Natural killer cell (primary cell): ENCODE measurements around the gene ZYG11A. TPM values are rescaled to one million over a fixed set of nuclear protein-coding genes. Genes with fewer than 3 reads are reported as not detected.

Experiments used
- ATAC-seq, 3 donors: fragments of 150-1000 bp in 2 of 3; fragments of 200-7000 bp in 1 of 3; cut with Tn5 transposase; 1 replicate in 1 of 3; 2 replicates in 2 of 3; pipeline ENCODE4 v1.10.0; 2021; ENCODE audit warnings: mild to moderate bottlenecking in 2 of 3, moderate library complexity in 2 of 3
- DNase-seq, 2 donors: peaks; one replicate each; pipeline versions ENCODE4 v3.0.0 to v3.0.0-alpha.2; 2013 to 2021; ENCODE audit warnings: mixed read lengths in 1 of 2
- H3K27ac ChIP-seq: one replicate; pipeline ENCODE4 v1.5.1; 2013; ENCODE audit warnings: mild to moderate bottlenecking, low read length
- H3K27me3 ChIP-seq: one replicate; pipeline ENCODE4 v1.6.1; 2013; ENCODE audit warnings: low read length; ENCODE audit not compliant: control insufficient read depth, insufficient read depth
- H3K36me3 ChIP-seq: one replicate; pipeline ENCODE4 v1.6.1; 2013; ENCODE audit warnings: low read length; ENCODE audit not compliant: control insufficient read depth, insufficient read depth
- H3K4me1 ChIP-seq: one replicate; pipeline ENCODE4 v1.6.1; 2013; ENCODE audit warnings: low read length; ENCODE audit not compliant: control insufficient read depth, insufficient read depth
- H3K4me3 ChIP-seq: one replicate; pipeline ENCODE4 v1.5.1; 2013; ENCODE audit warnings: low read length
- H3K9me3 ChIP-seq: one replicate; pipeline ENCODE4 v1.6.1; 2013; ENCODE audit warnings: low read length; ENCODE audit not compliant: control insufficient read depth, insufficient read depth
- H3K27ac Mint-ChIP-seq, 2 donors: one replicate each; pipeline ENCODE4 v1.8.0; 2022; ENCODE audit warnings: mild to moderate bottlenecking in 2 of 2, mixed read lengths in 2 of 2, moderate library complexity in 1 of 2
- H3K27me3 Mint-ChIP-seq, 2 donors: one replicate each; pipeline ENCODE4 v1.8.0; 2022; ENCODE audit warnings: low read depth in 2 of 2, mixed read lengths in 2 of 2
- H3K36me3 Mint-ChIP-seq: one replicate; pipeline ENCODE4 v1.8.0; 2022; ENCODE audit warnings: mixed read lengths
- H3K4me1 Mint-ChIP-seq, 2 donors: one replicate each; pipeline ENCODE4 v1.8.0; 2022; ENCODE audit warnings: mixed read lengths in 2 of 2
- H3K4me3 Mint-ChIP-seq: one replicate; pipeline ENCODE4 v1.8.0; 2022; ENCODE audit warnings: mild to moderate bottlenecking, moderate library complexity, mixed read lengths
- H3K9me3 Mint-ChIP-seq, 2 donors: one replicate each; pipeline ENCODE4 v1.8.0; 2022; ENCODE audit warnings: mixed read lengths in 2 of 2
- CTCF ChIP-seq: fragments of 200-600 bp; IDR thresholded peaks from one replicate; pipeline ENCODE4 v1.8.0; 2022; ENCODE audit warnings: antibody characterized with exemption
- WGBS: methylation state at CpG from one replicate; pipeline ENCODE4 v1.1.7; 2013; ENCODE audit warnings: missing lambda C conversion rate; ENCODE audit not compliant: insufficient coverage; 5-methylcytosine and 5-hydroxymethylcytosine counted together
- intact Hi-C: fragments of 100-400 bp; cut with micrococcal nuclease; formaldehyde crosslinking; loops from one replicate; pipeline ENCODE4 v1.14.2; 2022
- total RNA-seq, 4 donors: library from RNA; stranded (reverse); fragments of 120-200 nt in 1 of 4; gene quantifications; one replicate each; pipeline versions ENCODE4 v1.2.3 to v1.2.4, GENCODE V29; 2013 to 2022

Gene ZYG11A
- total RNA-seq, 3 donors from 2014 or later (not counting 1 experiment from before 2014, with no cell fraction given): 0.58 TPM; not detected in 2

GRCh38 chr1:52904927-52905698 is 62.6 kb downstream of the ZYG11A start:
- Histone ChIP-seq H3K27me3 (no peaks in the 10 kb centered on the region), H3K9me3 (no peaks in the 10 kb centered on the region), H3K4me3 (no peak overlapping the region), H3K27ac (no peak overlapping the region), H3K4me1 (no peaks in the 10 kb centered on the region), H3K36me3 (peaks cover 5% of the 10 kb centered on the region)
- Mint-ChIP-seq H3K27me3 (no peaks in the 10 kb centered on the region), H3K9me3 (no peaks in the 10 kb centered on the region), H3K4me3 (no peak overlapping the region), H3K4me1 (no peaks in the 10 kb centered on the region), H3K27ac (no peak overlapping the region), H3K36me3 (no peaks in the 10 kb centered on the region)
- 76% methylated on average over 20 of the region's 20 CpGs for WGBS
- TF ChIP-seq CTCF: no peak
- ATAC-seq: peak; percentile 37 to 76 (median 64)
- peak in 1 of 2 donors; percentile 58 for DNase-seq
- intact Hi-C loops: loop anchor here (1.0 kb wide), 1 partner anchor 277 kb away; no protein-coding TSS in a partner anchor

GRCh38 chr1:52906135-52906603 is 63.6 kb downstream of the ZYG11A start:
- Histone ChIP-seq H3K27me3 (no peaks in the 10 kb centered on the region), H3K36me3 (peaks cover 5% of the 10 kb centered on the region), H3K4me3 (no peak overlapping the region), H3K9me3 (no peaks in the 10 kb centered on the region), H3K27ac (no peak overlapping the region), H3K4me1 (no peaks in the 10 kb centered on the region)
- no peak overlapping the region for H3K27ac Mint-ChIP-seq
- H3K4me3 Mint-ChIP-seq: no peak overlapping the region
- no peaks in the 10 kb centered on the region for H3K27me3 Mint-ChIP-seq
- TF ChIP-seq CTCF: no peak
- no peaks in the 10 kb centered on the region for H3K36me3 Mint-ChIP-seq
- H3K4me1 Mint-ChIP-seq: no peaks in the 10 kb centered on the region
- ATAC-seq: no peak
- no peaks in the 10 kb centered on the region for H3K9me3 Mint-ChIP-seq
- DNase-seq: no peak
- 97% methylated on average over 6 of the region's 6 CpGs for WGBS
- intact Hi-C loops: no loop called here

- TF ChIP-seq CTCF: no peak
- no peak overlapping the region for H3K27ac ChIP-seq
- H3K36me3 ChIP-seq: peaks cover 5% of the 10 kb centered on the region
- Mint-ChIP-seq H3K9me3 (no peaks in the 10 kb centered on the region), H3K4me3 (no peak overlapping the region), H3K27me3 (no peaks in the 10 kb centered on the region), H3K4me1 (no peaks in the 10 kb centered on the region), H3K36me3 (no peaks in the 10 kb centered on the region), H3K27ac (no peak overlapping the region)
- DNase-seq: no peak
- intact Hi-C loops: no loop called here
- H3K9me3 ChIP-seq: no peaks in the 10 kb centered on the region
- H3K4me3 ChIP-seq: no peak overlapping the region
- 97% methylated on average over 9 of the region's 9 CpGs for WGBS
- H3K27me3 ChIP-seq: no peaks in the 10 kb centered on the region
- no peak for ATAC-seq
- H3K4me1 ChIP-seq: no peaks in the 10 kb centered on the region
Observed at GRCh38 chr1:52907068-52907811, 64.7 kb downstream of the ZYG11A start.
